GM12864 (cell line): ENCODE measurements around the gene KRT2.

Experiments used
- DNase-seq: peaks from one replicate; pipeline ENCODE4 v3.0.0-alpha.2; 2011; ENCODE audit warnings: low read depth
- H3K4me3 ChIP-seq: 2 replicates; pipeline ENCODE4 v1.5.1; 2011; ENCODE audit warnings: mild to moderate bottlenecking, low read depth, low read length, control low read depth
- CTCF ChIP-seq: IDR thresholded peaks from 2 replicates; pipeline ENCODE4 v1.5.1; 2011; ENCODE audit warnings: low read depth, mild to moderate bottlenecking, moderate library complexity, low read length, control low read depth, inconsistent platforms; ENCODE audit errors: missing control alignments

KRT2 gene

GRCh38 chr12:52655720-52656124 is 3.7 kb upstream of the KRT2 start:
- no peak overlapping the region for H3K4me3 ChIP-seq
- TF ChIP-seq CTCF: no peak
- no peak for DNase-seq

GRCh38 chr12:52655251-52655650 is 3.2 kb upstream of the KRT2 start:
- H3K4me3 ChIP-seq: no peak overlapping the region
- DNase-seq: no peak
- TF ChIP-seq CTCF: no peak

DNA sequence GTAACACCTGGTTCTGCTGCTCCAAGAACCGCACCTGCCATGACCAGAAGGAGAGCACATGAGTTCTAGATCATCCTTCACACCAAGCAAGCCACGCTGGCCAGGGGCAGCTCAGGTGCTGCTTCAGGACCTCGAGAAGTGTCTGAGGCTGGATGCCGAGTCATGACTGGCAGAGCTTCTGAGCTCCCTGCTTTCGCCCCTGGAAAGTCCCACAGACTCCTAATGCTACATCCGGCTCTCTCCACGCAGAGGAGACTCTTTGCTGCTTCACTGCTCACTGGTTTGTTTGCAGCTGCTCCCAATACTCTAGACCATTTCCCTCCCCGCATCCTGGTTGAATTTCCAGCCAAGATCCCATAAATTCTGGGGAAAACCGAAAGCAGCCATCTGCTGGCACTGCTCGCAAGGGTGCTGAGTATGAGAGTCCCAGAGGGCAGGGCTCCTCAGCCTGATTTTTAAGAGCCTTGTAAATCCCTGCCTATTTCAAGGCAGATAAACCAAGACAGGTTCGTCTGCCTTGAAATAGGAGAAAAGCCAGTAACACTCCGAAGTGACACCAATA is 1.4 kb downstream of the KRT2 start:
- H3K4me3 ChIP-seq: no peak overlapping the region
- no peak for TF ChIP-seq CTCF
- DNase-seq: no peak

GRCh38 chr12:52649066-52649465 is 2.9 kb downstream of the KRT2 start:
- TF ChIP-seq CTCF: no peak
- H3K4me3 ChIP-seq: no peak overlapping the region
- no peak for DNase-seq

GRCh38 chr12:52648012-52648550 is 3.9 kb downstream of the KRT2 start:
- no peak for TF ChIP-seq CTCF
- no peak for DNase-seq
- no peak overlapping the region for H3K4me3 ChIP-seq

GRCh38 chr12:52647601-52648000 is 4.4 kb downstream of the KRT2 start:
- no peak overlapping the region for H3K4me3 ChIP-seq
- no peak for TF ChIP-seq CTCF

DNA sequence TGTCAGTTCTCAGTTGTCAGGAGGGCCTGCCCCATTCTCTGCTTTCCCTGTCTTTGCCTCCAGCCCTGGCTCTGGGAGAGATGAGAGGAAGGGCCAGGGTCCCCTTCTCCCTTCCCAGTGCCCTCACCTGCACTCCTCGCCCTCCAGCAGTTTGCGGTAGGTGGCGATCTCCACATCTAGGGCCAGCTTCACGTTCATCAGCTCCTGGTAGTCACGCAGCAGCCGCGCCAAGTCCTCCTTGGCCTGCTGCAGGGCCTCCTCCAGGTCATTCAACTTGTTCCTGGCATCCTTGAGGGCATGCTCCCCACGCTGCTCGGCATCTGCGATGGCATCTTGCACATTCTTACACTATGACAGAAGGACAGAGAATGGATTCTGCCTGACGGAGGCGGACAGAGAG is 5.4 kb downstream of the KRT2 start:
- H3K4me3 ChIP-seq: no peak overlapping the region
- DNase-seq: no peak
- no peak for TF ChIP-seq CTCF

More at GRCh38 chr12:52647601-52648000, 4.4 kb downstream of the KRT2 start:
- no peak for DNase-seq
